B cell (primary cell): Measurements from ENCODE around the gene KIRREL3. TPM values are rescaled to one million over a fixed set of nuclear protein-coding genes. Genes with fewer than 3 reads are reported as not detected.

Experiments used
- ATAC-seq: fragments of 200-7000 bp; cut with Tn5 transposase; one replicate; pipeline ENCODE4 v1.10.0; 2021; ENCODE audit warnings: low read depth, mild to moderate bottlenecking, moderate number of reproducible peaks, moderate library complexity
- CTCF ChIA-PET: fragments of 350-600 bp; sonication (Branson Sonifier 250); formaldehyde crosslinking; loops from one replicate; lab custom pipeline; 2021; ENCODE audit warnings: antibody characterized with exemption, inconsistent platforms; lab: Charles Lee
- POLR2A ChIA-PET: fragments of 350-600 bp; sonication (Branson Sonifier 250); formaldehyde crosslinking; loops from one replicate; lab custom pipeline; 2021; ENCODE audit warnings: antibody characterized with exemption; lab: Charles Lee
- DNase-seq: peaks from one replicate; pipeline ENCODE4 v3.0.0; 2013
- H2AFZ ChIP-seq: 2 replicates; pipeline ENCODE4 v1.6.1; 2012; ENCODE audit warnings: mild to moderate bottlenecking, low read depth, low read length; ENCODE audit not compliant: insufficient read depth, poor library complexity, severe bottlenecking
- H3K27ac ChIP-seq, 2 donors: 1 replicate in 1 of 2; 2 replicates in 1 of 2; pipeline ENCODE4 v1.5.1; 2012 to 2013; ENCODE audit warnings: low read length in 2 of 2, mild to moderate bottlenecking in 2 of 2, moderate library complexity in 1 of 2
- H3K27me3 ChIP-seq, 4 experiments: fragments of 200-600 bp in 1 of 4; sonication (generic) in 1 of 4; replicated peaks in 1 of 4; 1 replicate in 2 of 4; 2 replicates in 2 of 4; pipeline versions ENCODE4 v1.6.1 to v1.7.0; 2013 to 2016; ENCODE audit warnings: low read length in 3 of 4, mild to moderate bottlenecking in 2 of 4, mixed read lengths in 1 of 4, moderate library complexity in 1 of 4; ENCODE audit not compliant: insufficient read depth in 4 of 4, control insufficient read depth in 3 of 4; ENCODE audit errors: control extremely low read depth in 1 of 4
- H3K36me3 ChIP-seq, 2 experiments: replicated peaks in 1 of 2; 1 replicate in 1 of 2; 2 replicates in 1 of 2; pipeline versions ENCODE4 v1.6.1 to v1.7.1; 2013; ENCODE audit warnings: low read length in 1 of 2; ENCODE audit not compliant: insufficient read depth in 2 of 2, control insufficient read depth in 1 of 2; ENCODE audit errors: control extremely low read depth in 1 of 2, extremely low read depth in 1 of 2
- H3K4me1 ChIP-seq, 2 donors: fragments of 200-600 bp in 1 of 2; sonication (generic) in 1 of 2; 1 replicate in 1 of 2; 2 replicates in 1 of 2; pipeline versions ENCODE4 v1.5.1 to v1.6.1; 2013 to 2017; ENCODE audit warnings: low read length in 2 of 2; ENCODE audit not compliant: control insufficient read depth in 2 of 2, insufficient read depth in 2 of 2
- H3K4me2 ChIP-seq: replicated peaks from 2 replicates; pipeline ENCODE3; 2012; ENCODE audit warnings: mild to moderate bottlenecking, low read depth, low read length; ENCODE audit not compliant: poor library complexity, severe bottlenecking
- H3K4me3 ChIP-seq, 5 experiments: fragments of 200-600 bp in 1 of 5; sonication (generic) in 1 of 5; 1 replicate in 3 of 5; 2 replicates in 2 of 5; pipeline versions ENCODE4 v1.5.1 to v1.7.0; 2011 to 2016; ENCODE audit warnings: low read length in 4 of 5, mild to moderate bottlenecking in 4 of 5, low read depth in 2 of 5, control low read depth in 1 of 5, moderate library complexity in 1 of 5; ENCODE audit not compliant: insufficient read depth in 1 of 5; ENCODE audit errors: control extremely low read depth in 1 of 5, extremely low read depth in 1 of 5
- H3K79me2 ChIP-seq: fragments of 200-600 bp; sonication (generic); one replicate; pipeline ENCODE4 v1.6.0; 2016; ENCODE audit warnings: low read length; ENCODE audit not compliant: control insufficient read depth, insufficient read depth
- H3K9ac ChIP-seq: fragments of 200-600 bp; sonication (generic); 2 replicates; pipeline ENCODE4 v1.6.1; 2017; ENCODE audit warnings: mild to moderate bottlenecking, low read length, moderate library complexity
- H3K9me3 ChIP-seq, 3 donors: one replicate each; pipeline versions ENCODE4 v1.6.1 to v1.7.1; 2013; ENCODE audit warnings: low read length in 2 of 3; ENCODE audit not compliant: control insufficient read depth in 2 of 3, insufficient read depth in 1 of 3; ENCODE audit errors: control extremely low read depth in 1 of 3
- H4K20me1 ChIP-seq: 2 replicates; pipeline ENCODE4 v1.6.0; 2012; ENCODE audit warnings: mild to moderate bottlenecking, low read length; ENCODE audit not compliant: insufficient read depth, control insufficient read depth, poor library complexity, severe bottlenecking
- H3K27ac Mint-ChIP-seq: one replicate; pipeline ENCODE4 v1.8.0; 2021; ENCODE audit warnings: mixed read lengths
- H3K27me3 Mint-ChIP-seq: one replicate; pipeline ENCODE4 v1.8.0; 2021; ENCODE audit warnings: mixed read lengths
- H3K4me1 Mint-ChIP-seq: one replicate; pipeline ENCODE4 v1.8.0; 2021; ENCODE audit warnings: mixed read lengths
- H3K4me3 Mint-ChIP-seq: one replicate; pipeline ENCODE4 v1.8.0; 2021; ENCODE audit warnings: mixed read lengths
- H3K9me3 Mint-ChIP-seq: one replicate; pipeline ENCODE4 v1.8.0; 2022; ENCODE audit warnings: mixed read lengths; ENCODE audit not compliant: insufficient read depth
- CTCF ChIP-seq: fragments of 200-600 bp; IDR thresholded peaks from one replicate; pipeline ENCODE4 v1.8.0; 2022; ENCODE audit warnings: antibody characterized with exemption, mild to moderate bottlenecking
- EZH2 ChIP-seq: IDR thresholded peaks from 2 replicates; pipeline ENCODE4 v1.6.1; 2012; ENCODE audit warnings: borderline replicate concordance, low read depth, mild to moderate bottlenecking, moderate library complexity, low read length; ENCODE audit not compliant: insufficient read depth, poor library complexity, severe bottlenecking
- WGBS: methylation state at CpG from one replicate; pipeline ENCODE4 v1.1.5; 2013; ENCODE audit warnings: missing lambda C conversion rate; ENCODE audit not compliant: insufficient coverage; 5-methylcytosine and 5-hydroxymethylcytosine counted together
- intact Hi-C: fragments of 100-400 bp; cut with micrococcal nuclease; formaldehyde crosslinking; loops from one replicate; pipeline ENCODE4 v1.10.0; 2022
- polyA minus RNA-seq: library from RNA; depleted of rRNA, polyadenylated mRNA; stranded (reverse); fragments of >200 nt; gene quantifications from 2 replicates; pipeline ENCODE4 v1.2.3, GENCODE V29; 2012
- polyA plus RNA-seq: library from polyadenylated mRNA; depleted of rRNA; stranded (reverse); fragments of >200 nt; gene quantifications from 2 replicates; pipeline ENCODE4 v1.2.3, GENCODE V29; 2012
- total RNA-seq, 2 donors: library from RNA; stranded (reverse); fragments of 120-200 nt in 1 of 2; gene quantifications; 1 replicate in 1 of 2; 2 replicates in 1 of 2; pipeline versions ENCODE4 v1.2.3 to v1.2.4, GENCODE V29; 2013 to 2022

KIRREL3 gene
- total RNA-seq = not detected in 2 replicates
- not detected for total RNA-seq (2013)
- not detected in 2 replicates for polyA plus RNA-seq
- polyA minus RNA-seq = not detected in 2 replicates

DNA sequence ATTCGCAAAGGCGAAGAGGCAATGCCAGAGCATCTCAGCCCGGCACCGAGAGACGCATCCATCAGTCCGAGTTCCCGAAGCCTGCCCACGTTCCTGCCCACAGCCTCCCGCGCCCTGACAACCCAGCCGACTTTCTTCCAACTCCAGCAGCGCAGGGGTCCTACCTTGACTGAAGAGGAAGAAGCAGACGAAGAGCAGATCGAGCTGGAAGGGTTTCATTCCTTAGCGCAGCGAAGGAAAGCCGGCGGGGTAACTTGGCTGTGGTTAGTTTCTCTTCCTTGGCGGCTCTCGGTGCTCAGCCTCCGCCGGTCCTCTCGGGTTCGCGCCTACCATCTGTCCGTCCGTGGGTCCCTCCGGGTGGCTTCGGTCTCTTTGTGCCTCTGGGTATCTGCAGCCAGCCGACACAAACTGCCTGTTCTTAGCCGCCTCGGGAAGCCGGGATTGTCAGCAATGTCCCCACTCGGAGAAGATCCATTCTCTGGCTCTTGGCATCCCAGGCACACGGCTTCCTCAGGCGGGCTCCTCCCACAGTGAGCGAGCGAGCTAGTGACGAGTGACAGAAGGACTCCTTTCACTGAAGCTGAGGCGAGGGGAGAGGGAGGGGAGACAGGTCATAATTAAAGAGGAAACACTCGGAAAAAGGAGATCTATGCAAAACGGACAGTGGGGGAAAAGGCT, at the start of gene KIRREL3:
KIRREL3 (minus strand) TSS at position 480 of the 678 bp plus-strand sequence.
- Histone ChIP-seq H3K36me3 (no peaks in the 10 kb centered on the region), H3K27me3 (peaks cover 0 to 46% (median 17%) of the 10 kb centered on the region in 4 experiments), H3K9ac (no peak within 1 kb of the TSS), H3K9me3 (peaks cover 0 to 4% (median 0%) of the 10 kb centered on the region in 3 donors), H3K4me1 (peaks cover 0 to 3% of the 10 kb centered on the region in 2 donors), H4K20me1 (no peaks in the 10 kb centered on the region), H3K27ac (no peak within 1 kb of the TSS), H2AFZ (no peak within 1 kb of the TSS), H3K79me2 (no peaks in the 10 kb centered on the region), H3K4me2 (no peak within 1 kb of the TSS), H3K4me3 (no peak within 1 kb of the TSS)
- CTCF ChIA-PET = interaction anchor here (1.3 kb wide), 1 partner anchor 10 kb away, joined by 3 read pairs; no protein-coding TSS in a partner anchor
- Mint-ChIP-seq H3K4me1 (peaks cover 3% of the 10 kb centered on the region), H3K4me3 (no peak within 1 kb of the TSS), H3K27me3 (peaks cover 55% of the 10 kb centered on the region), H3K27ac (no peak within 1 kb of the TSS), H3K9me3 (no peaks in the 10 kb centered on the region)
- intact Hi-C loops = no loop called here
- POLR2A ChIA-PET = no interaction called here
- 5% methylated on average over 36 of the region's 42 CpGs for WGBS
- no peak for ATAC-seq
- no peak for DNase-seq
- TF ChIP-seq CTCF (no peak), EZH2 (no peak)

DNA sequence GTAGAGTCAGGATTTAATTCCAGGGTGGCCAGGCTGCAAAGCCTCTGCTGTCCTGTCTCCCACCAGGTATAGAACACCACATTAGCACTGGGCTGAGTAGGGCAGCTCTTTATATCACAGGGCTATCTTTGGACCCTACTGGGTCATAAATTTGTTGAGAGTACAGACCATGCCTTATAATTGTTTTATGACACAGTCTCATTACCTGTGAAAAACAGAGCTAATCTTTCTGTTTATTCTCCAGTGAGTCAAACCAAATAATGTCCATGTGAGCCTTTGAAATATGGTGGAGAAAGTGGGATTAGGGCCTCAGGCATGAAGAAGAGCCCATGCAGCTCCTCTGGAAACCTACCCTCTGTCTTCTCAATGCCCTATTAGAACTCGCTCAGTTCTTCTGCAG, 49.6 kb upstream of the KIRREL3 start:
- ATAC-seq = no peak
- no peaks in the 10 kb centered on the region for H3K9me3 Mint-ChIP-seq
- no peak overlapping the region for H3K4me3 Mint-ChIP-seq
- no peak for DNase-seq
- ChIA-PET CTCF (no interaction called here), POLR2A (no interaction called here)
- Histone ChIP-seq H2AFZ (no peak overlapping the region), H4K20me1 (no peaks in the 10 kb centered on the region), H3K4me3 (no peak overlapping the region), H3K36me3 (no peaks in the 10 kb centered on the region), H3K27ac (no peak overlapping the region), H3K4me2 (no peak overlapping the region), H3K9ac (no peak overlapping the region), H3K9me3 (peaks cover 0 to 2% (median 0%) of the 10 kb centered on the region in 3 donors), H3K4me1 (no peaks in the 10 kb centered on the region), H3K27me3 (no peaks in the 10 kb centered on the region), H3K79me2 (no peaks in the 10 kb centered on the region)
- no CpG with 5 or more reads among the region's 1 CpG for whole genome bisulfite sequencing
- no peak overlapping the region for H3K27ac Mint-ChIP-seq
- no peak for TF ChIP-seq EZH2
- no peak for TF ChIP-seq CTCF
- H3K4me1 Mint-ChIP-seq = no peaks in the 10 kb centered on the region
- intact Hi-C loops = no loop called here
- H3K27me3 Mint-ChIP-seq = no peaks in the 10 kb centered on the region
